ENCODE results near the gene ATAD3B.

Gene ATAD3B

GRCh38 chr1:1435106-1435903 is 36.3 kb upstream of the ATAD3B start, which contains the start of gene VWA1:
VWA1 (plus strand) TSS chr1:1435690; CDS start chr1:1435749, 59 bp downstream.
- no peaks in the 10 kb centered on the region for H3K27me3 ChIP-seq (ENCODE audit: control insufficient read depth, insufficient read depth, low read length)
- H2AFZ ChIP-seq = no peak within 1 kb of the TSS
- H3K4me3 ChIP-seq (ENCODE audit: low read depth, low read length) = peak within 1 kb of the TSS; percentile 12
- H3K9ac ChIP-seq = no peak within 1 kb of the TSS
- peak within 1 kb of the TSS; percentile 63 for H3K4me2 ChIP-seq (ENCODE audit: low read length)
- no peaks in the 10 kb centered on the region for H3K9me3 ChIP-seq (ENCODE audit: control insufficient read depth, low read length)
- no peaks in the 10 kb centered on the region for H3K79me2 ChIP-seq
- H3K4me1 ChIP-seq = no peaks in the 10 kb centered on the region
- no peaks in the 10 kb centered on the region for H3K36me3 ChIP-seq (ENCODE audit: control insufficient read depth, insufficient read depth, low read length)
- H3K27ac ChIP-seq = peak within 1 kb of the TSS; percentile 67
- TF ChIP-seq CTCF (IDR thresholded peaks at IDR 0.05) = no peak

DNA sequence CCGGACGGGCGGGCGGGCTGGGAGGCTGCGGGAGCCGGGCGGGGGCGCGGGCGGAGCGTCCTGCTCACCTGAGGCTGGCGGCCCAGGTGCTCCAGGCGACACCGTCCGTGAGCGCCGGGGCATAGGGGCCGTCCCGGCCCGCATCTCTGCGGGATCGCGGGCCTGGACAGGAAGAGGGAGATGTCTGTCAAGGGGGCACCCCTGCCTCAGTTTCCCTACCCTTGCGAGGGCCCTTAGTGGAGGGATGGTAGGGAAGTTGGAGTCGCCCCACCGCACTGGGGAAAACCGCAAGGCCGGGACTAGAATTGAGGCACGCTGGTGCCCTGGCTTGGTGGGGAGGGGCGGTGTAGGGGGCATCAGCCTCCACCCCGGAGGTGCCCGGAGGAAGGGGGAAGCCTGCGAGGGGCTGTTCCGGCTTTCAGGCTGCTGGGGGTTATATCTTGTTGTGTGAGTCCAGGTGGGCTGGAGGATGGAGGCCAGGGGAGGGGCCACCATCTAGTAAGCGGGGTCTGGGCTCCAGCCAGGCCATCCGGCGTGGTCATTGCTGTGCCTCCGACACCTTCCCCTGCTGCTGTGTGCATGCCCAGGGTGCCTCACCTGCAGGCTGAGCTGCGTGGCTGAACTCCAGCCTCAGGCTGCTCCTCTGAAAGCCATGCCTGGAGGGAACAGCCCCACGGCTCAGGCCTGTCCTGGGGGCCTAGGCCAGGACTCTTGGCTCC is 35.5 kb upstream of the ATAD3B start:
- Histone ChIP-seq H3K9me3 (ENCODE audit: control insufficient read depth, low read length) (no peaks in the 10 kb centered on the region), H3K4me2 (ENCODE audit: low read length) (no peak overlapping the region), H3K9ac (no peak overlapping the region), H3K27me3 (ENCODE audit: control insufficient read depth, insufficient read depth, low read length) (no peaks in the 10 kb centered on the region), H2AFZ (no peak overlapping the region), H3K27ac (no peak overlapping the region), H3K4me1 (no peaks in the 10 kb centered on the region), H3K36me3 (ENCODE audit: control insufficient read depth, insufficient read depth, low read length) (no peaks in the 10 kb centered on the region), H3K4me3 (ENCODE audit: low read depth, low read length) (peak overlapping the region; percentile 12), H3K79me2 (no peaks in the 10 kb centered on the region)
- TF ChIP-seq CTCF (IDR thresholded peaks at IDR 0.05) = no peak

GRCh38 chr1:1436630-1437032 is 34.9 kb upstream of the ATAD3B start:
- Histone ChIP-seq H3K27me3 (ENCODE audit: control insufficient read depth, insufficient read depth, low read length) (no peaks in the 10 kb centered on the region), H3K4me1 (no peaks in the 10 kb centered on the region)

DNA sequence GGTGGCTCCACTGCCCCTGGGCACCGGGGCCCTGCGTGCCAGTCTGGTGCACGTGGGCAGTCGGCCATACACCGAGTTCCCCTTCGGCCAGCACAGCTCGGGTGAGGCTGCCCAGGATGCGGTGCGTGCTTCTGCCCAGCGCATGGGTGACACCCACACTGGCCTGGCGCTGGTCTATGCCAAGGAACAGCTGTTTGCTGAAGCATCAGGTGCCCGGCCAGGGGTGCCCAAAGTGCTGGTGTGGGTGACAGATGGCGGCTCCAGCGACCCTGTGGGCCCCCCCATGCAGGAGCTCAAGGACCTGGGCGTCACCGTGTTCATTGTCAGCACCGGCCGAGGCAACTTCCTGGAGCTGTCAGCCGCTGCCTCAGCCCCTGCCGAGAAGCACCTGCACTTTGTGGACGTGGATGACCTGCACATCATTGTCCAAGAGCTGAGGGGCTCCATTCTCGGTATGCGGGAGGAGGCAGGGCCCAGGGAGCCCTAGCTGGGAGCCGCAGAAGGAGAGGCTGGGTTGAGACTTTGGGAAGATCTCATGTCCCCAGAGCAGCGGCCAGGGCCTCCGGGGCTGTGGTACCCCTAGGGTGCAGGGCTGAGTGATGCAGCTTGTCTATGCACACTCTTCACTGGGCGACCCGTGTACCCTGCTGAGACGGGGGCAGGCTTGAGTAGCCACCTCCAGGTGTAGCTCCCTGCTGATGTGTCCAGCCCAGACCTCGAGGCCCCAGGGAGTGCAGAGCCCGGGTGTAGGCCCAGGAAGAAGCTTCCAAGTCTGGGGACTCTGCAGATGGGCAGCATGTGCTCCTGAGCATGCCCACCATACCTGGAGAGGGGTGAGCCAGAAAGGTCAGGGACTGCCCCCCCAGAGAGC is 34.3 kb upstream of the ATAD3B start:
- Histone ChIP-seq H3K4me2 (ENCODE audit: low read length) (no peak overlapping the region), H3K4me3 (ENCODE audit: low read depth, low read length) (no peak overlapping the region), H3K27ac (no peak overlapping the region), H3K79me2 (no peaks in the 10 kb centered on the region), H3K9ac (no peak overlapping the region), H3K27me3 (ENCODE audit: control insufficient read depth, insufficient read depth, low read length) (no peaks in the 10 kb centered on the region), H3K36me3 (ENCODE audit: control insufficient read depth, insufficient read depth, low read length) (no peaks in the 10 kb centered on the region), H3K4me1 (no peaks in the 10 kb centered on the region), H3K9me3 (ENCODE audit: control insufficient read depth, low read length) (no peaks in the 10 kb centered on the region), H2AFZ (no peak overlapping the region)
- no peak for TF ChIP-seq CTCF (IDR thresholded peaks at IDR 0.05)

More at GRCh38 chr1:1436630-1437032, 34.9 kb upstream of the ATAD3B start:
- Histone ChIP-seq H3K36me3 (ENCODE audit: control insufficient read depth, insufficient read depth, low read length) (no peaks in the 10 kb centered on the region), H3K4me2 (ENCODE audit: low read length) (no peak overlapping the region), H3K27ac (no peak overlapping the region), H3K9ac (no peak overlapping the region), H3K9me3 (ENCODE audit: control insufficient read depth, low read length) (no peaks in the 10 kb centered on the region), H3K79me2 (no peaks in the 10 kb centered on the region), H2AFZ (no peak overlapping the region), H3K4me3 (ENCODE audit: low read depth, low read length) (peak overlapping the region; percentile 12)
- TF ChIP-seq CTCF (IDR thresholded peaks at IDR 0.05) = no peak

All from parathyroid adenoma (tissue), 2 donors.